Mucosa of gallbladder (tissue), 1 donor: ENCODE data around the gene KBTBD12. TPM values are rescaled to one million over a fixed set of nuclear protein-coding genes. Genes with fewer than 3 reads are reported as not detected.

Source experiments
- DNase-seq: peaks from one replicate; pipeline ENCODE4 v3.0.0-alpha.2; 2020; ENCODE audit warnings: low spot score
- total RNA-seq: library from RNA; stranded (reverse); gene quantifications from one replicate; pipeline ENCODE4 v1.2.1, GENCODE V29; 2021
- donor health status: DM: no; HTN: no; CAD: no.

The KBTBD12 gene
- total RNA-seq, 1 donor from 2014 or later: 2.1 TPM

DNA sequence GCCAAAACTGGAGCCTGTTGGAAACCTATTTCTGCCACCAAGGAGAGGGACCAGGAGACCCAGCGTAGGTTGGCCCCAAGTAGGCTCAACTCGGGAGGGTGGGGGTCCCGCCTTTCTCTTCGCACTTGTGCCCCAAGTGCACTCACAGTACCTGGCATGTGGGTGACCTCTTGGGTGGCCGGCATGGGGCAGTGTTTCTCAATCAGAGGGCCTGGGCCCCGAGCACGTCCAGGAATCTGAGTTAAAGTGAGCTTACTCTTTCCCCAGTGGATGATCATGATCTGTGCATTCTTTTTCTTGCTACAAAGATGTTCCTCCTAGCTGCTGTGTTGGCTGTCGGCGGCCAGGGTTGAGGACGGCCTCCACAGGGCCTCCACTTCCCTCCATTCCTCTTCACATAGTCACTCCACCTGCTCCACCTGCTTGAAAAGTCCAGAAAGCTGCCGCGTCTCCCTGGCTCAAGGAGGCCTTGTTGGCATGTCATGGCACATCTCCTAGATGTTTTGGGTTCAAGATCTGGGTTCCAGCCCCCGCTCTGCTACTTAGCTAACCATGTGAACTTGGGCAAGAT, 70.7 kb downstream of the KBTBD12 start:
- peak; percentile 3 for DNase-seq

DNA sequence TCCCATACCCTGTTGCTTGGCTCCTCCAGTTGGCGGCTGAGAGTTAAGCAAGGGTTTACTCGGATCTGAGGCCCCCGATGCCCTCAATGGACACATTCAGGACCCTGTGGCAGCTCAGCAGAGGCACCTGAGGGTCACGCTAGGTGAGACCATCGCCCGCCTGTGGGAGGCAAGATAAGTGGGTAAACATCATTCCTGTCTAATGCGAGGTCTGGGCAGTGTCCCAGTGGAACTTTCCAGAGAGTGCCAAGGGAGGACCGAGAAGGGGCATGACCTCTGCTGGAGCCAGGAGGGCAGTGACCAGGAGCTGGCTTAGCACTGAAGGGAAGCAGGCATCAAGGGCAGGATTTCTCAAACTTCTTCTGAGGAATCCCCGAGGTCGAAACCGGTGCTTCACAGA, 71.8 kb downstream of the KBTBD12 start:
- DNase-seq: peak; percentile 6

DNA sequence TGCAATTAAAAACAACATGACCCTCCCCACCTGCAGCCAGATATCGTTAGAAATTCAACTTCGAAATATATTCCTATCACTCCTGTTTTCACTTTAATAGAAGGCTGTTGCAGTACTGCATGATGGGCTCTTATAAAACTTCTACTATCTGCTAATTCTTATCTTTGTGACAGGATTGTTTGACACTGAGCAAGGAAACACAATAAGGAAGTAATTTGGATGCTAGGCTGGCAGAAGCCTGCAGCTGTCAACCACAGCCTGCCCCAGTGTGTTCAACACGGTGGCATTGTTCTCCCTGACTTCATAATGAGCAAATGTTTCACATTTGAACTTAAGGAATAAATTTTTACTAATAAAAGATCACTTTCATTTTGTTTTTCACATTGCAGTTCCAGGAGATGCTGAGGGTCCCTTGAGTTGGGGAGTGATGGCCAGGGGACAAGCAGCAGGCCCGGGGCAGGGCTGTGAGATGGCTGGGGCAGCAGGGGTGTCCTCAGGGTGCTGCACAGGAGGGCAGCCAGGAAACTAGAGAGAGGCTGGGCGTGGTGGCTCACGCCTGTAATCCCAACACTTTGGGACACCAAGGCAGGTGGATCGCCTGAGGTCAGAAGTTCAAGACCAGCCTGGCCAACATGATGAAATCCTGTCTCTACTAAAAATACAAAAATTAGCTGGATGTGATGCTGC, 72.4 kb downstream of the KBTBD12 start:
- DNase-seq: no peak

DNA sequence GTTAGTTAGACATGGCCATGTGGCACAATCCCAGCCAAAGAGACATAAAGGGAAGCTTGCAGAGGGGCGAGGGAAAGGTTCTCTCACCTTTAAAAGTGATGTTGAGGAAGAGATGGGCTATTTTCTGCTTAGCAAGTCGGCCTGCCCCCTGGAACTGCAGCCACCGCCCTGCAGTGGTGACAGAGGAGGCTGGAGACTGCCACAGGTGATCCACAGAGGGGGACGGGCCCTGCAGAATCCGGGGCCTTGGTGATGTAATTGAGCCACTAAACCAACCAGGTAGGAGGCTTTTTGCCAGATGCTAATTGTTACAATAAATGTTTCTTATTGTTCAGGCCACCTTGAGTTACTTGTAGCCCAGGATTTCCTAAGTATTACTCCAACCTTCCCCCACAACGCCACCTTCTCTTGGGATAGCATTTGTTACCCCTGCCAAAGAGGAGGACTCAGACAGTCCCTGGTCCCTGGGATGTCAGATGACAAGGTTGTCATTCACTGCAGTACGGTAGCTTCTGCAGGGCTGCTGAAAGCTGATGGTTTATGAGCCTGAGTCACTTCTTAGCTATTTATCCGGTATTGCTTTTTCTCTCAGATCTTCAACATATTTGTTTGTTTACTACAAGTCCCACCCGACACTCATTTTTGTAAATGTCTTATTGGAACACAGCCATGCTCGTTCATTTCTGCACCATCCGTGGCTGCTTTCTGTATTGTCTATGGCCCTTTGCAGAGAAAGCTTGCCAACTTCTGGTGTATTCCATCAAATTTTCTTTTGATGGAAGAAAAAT, 73.9 kb downstream of the KBTBD12 start:
- DNase-seq: no peak

DNA sequence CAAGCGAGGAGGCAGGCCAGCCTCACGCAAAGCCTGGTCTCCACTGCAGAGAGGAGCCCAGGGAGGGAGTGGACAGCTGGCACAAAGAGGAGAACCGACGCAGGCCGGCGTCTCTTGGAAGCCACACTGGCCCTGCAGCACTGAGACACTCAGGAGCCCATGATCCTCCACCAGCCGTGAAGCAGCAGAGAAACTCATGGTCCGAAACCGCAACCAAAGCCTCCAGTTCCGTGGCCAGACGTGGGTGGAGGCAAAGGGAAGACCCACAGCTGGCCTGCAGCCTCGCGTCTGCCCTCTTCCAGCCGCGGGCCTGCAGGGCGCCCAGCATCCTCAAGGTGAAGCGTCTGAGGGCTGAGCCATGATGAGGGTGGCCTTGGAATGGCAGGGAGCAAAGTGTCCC, 75.0 kb downstream of the KBTBD12 start:
- no peak for DNase-seq

DNA sequence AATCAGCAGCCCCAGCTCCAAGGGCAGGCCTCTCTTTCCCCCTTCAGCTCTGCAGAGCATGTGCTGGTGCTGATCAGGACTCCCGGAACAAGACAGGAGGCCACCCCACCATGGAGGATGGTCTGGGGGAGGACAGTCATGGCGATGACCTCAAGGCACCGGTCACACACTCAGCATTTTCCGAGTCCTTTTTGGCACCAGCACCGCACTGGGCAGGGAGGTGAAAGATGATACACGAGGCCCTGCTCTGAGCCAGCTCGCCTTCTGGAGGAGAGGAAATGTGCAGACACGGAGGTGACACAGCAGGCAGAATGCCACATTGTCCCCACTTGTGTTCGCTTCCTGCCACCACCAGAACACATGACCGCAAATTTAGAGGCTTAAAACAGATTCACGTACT, 75.4 kb downstream of the KBTBD12 start:
- DNase-seq: no peak

DNA sequence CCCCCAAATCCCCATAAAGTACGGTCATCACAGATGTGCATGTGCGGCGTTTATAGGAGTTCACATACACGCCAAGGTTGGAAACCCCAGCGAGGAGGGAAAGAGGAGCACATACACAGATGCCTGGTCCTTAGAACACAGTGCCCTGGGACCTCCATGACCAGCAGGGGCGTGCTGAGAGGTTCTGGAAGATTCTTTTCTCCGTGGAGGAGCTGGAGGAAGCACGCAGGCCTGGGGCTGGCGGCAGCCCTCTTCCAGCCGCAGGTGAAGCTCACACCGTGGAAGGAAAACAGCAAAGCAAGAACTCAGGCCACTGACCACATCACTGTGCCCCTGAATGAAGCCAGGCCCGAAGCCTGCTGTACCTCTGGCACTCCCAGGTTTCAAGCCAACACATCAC, 76.2 kb downstream of the KBTBD12 start:
- no peak for DNase-seq

DNA sequence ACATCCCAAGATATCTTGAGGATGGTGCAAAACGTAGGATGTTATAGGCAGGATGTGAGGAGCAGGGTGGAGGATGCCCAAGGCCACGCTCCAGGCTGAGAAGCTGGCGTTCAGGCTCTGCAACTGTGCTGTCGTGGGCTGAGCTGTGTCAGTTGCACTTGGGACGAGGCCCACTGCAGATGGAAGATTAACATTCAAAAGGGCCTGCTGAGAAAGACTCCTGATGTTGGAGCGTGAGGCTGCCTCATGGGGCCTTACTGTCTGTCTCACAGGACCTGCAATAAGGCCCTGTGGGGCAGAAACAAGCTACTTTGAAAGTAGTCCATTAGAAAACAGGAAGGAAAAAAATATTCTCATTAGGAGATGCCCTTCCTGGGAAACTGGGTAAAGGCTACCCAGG, 76.6 kb downstream of the KBTBD12 start:
- no peak for DNase-seq

DNA sequence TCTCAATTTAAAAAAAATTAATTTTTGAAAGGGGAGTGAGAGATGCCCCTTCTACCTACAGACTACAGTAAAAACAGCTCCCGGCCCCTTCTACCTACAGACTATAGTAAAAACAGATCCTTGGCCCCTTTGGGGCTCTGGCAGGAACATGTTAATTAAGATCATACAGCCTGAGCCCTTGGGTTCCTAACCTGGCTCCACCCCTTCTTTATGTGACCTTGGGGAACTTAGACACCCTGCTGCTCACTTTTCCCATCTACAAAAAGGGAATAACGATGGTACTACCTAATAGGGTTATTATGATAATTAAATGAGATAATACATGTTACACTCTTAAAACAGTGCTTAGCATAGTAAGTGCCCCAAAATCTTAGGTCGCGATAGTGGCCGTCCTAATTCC, 77.1 kb downstream of the KBTBD12 start:
- DNase-seq: no peak

DNA sequence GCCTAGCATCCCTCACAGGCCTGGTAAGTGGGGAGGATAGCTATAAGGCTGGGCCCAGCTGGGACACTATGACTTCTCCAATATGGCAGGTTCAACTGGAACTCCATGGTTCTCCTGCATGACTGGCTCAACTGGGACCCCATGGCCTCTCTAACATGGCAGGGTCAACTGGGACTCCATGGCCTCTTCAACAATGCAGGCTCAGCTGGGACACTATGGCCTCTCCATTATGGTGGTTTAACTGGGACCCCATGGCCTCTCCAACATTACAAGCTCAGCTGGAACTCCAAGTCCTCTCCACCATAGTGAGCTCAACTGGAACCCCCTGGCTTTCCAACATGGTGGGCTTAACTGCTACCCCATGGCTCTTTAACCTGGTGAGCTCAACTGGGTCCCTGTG, 79.0 kb downstream of the KBTBD12 start:
- no peak for DNase-seq

DNA sequence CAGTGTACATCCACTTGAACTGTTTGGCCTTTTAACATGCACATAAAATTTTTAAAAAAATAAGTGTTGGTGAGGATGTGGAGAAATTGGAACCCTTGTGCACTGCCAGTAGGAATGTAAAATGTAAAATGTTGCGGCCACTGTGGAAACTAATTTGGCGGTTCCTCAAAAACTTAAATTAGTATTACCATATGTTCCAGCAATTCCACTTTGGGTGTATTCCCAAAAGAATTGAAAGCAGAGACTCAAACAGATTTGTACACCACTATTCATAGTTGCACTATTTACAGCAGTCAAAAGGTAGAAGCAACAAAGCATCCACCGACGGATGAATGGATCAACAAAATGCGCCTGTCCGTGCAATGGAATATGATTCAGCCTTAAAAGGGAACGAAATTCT, 82.0 kb downstream of the KBTBD12 start:
- no peak for DNase-seq

DNA sequence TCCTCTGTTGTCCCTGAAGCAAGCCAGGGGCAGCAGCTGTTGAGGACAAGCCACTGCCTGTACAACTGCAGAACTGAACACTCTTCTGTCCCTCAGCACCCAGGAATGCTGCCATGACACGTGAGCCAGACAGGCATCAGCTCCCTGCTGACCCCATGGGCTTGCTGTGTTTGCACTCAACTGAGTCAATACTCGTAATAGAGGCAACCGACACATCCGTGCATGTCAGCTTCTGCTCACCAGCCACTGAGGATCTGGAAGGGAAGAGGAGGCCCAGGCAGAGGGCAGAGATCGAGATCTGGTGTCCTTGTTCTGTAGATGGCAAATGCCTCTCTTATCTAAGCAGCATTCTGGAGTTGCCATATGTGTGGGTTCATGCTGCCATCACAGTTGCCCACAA, 82.9 kb downstream of the KBTBD12 start:
- no peak for DNase-seq

DNA sequence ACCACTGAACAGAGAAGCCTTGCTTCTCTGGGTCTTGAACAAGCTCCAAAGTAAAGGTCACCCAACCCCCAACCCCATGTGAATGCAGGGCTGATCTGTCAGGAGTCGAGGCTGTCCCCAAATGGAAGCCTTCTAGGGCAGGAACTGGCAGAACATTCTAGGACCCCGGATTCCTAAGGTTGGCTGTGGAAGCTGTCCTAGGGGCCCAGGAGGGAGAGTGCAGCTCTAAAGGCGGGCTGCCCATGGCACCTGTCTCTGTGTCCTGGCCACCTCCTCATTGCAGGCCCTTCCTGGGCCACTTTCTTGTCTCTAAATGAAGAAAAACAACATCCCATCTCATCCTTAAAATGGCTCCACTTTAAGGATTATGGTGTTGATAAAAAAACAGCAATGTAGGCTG, 83.6 kb downstream of the KBTBD12 start:
- DNase-seq: no peak

DNA sequence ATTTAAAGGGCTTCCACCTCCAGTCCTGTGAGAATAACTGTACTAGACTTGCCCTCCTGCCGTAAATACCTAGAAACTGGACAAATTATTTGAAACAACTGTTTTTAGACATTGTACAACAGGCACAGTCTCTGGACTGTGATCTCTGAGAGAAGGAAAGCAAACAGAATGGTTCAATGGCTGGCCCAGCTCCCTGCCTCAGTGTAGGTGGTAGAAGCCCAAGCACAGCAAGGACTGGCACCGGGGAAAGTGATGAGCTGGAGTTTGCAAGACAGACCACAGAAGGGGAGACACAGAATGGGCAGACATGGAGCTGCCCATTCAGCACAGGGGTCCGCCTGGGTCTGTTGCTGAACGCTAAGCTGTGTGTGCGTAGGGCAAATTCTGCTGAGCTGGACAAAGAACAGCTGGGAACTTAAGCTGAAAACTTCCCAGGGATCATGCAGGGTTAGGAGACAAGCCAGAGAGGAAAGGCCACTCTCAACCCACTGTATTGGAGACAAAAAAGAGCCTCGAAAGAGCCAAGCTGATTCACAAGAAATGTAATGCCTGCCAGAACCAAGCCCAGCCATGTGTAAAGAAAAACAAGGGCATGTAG, 84.6 kb downstream of the KBTBD12 start:
- no peak for DNase-seq

DNA sequence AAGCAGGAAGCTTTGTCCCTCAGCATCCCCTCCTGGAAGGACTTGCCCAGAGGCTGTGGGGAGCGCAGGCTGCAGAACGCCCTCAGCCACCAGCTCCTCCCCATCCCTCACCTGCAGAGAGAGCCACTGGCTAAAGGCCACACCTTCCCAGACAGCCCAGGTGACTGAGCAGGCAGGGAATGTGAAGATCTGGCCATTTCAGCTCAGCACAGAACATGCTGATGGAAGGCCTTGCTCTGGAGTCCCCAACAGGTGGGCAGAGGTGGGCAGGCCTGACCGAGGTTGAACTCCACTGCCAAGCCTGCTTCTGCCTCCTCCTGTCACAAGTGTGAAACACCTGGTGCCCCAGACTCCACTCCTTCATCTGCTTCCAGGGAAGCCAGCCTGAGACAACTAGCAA, 86.5 kb downstream of the KBTBD12 start:
- no peak for DNase-seq

DNA sequence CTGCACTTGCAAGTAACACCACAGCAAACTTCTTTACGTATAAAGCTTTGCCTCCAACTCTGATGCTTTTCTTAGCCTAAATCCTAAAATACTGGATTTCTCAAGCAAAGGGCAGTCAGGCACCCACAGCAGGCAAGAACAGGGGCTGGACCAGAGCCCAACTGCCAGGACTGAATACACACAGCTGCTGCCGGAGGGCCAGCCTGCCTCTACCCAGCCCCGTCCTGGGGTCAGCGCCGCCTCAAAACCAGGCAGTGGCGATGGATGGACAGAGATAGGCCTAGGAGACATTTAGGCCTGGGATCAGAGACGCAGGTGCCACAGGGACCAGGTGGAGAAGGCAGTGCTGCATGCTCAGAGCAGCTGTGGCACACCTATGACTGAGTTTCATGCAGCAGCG, 89.6 kb downstream of the KBTBD12 start:
- no peak for DNase-seq

DNA sequence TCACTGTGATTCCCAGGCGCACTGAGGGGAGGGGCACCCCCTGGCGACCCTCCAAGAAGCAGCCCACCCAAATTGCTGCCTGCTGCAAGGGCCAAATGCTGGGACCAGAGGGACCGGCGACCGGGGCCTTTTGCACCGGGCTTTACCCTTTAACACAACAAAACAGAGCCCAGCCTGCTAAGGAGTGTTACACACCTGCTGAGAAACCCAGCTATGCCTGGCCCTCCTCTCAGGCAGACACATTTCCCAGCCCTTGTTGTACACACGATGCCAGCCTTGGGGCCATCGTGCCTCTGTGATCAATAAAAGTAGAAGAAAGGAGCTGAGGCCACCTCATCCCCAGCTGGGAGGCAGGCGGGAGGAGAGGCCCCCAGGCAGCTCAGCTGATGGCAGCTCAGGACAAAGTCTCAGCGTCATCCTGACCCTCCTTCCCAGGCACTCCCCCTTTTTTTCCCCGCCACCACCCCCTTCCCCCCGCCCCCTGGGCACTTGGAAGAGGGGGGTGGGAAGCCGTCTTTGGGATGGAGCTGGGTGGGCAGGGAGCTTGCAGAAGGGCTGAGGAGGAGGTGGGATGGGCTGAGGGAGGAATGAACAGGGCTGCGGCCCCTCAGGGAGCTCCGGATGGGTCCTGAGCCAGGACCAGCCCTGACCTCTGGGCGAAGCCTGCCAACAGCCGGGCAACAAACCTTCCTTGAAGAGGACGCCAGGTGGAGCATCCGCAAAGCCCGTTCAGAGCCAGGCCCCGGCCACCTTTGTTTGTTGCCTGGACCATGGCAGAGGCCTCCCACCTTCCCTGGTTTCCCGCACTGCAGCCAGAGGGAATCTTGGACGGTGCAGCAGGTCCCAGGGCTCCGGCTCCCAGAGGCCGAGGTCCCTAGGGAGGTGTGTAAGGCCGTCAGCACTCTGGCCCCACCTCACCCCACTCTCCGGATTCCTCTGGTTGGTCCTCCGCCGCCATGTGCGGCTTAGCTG, 91.3 kb downstream of the KBTBD12 start:
- no peak for DNase-seq

DNA sequence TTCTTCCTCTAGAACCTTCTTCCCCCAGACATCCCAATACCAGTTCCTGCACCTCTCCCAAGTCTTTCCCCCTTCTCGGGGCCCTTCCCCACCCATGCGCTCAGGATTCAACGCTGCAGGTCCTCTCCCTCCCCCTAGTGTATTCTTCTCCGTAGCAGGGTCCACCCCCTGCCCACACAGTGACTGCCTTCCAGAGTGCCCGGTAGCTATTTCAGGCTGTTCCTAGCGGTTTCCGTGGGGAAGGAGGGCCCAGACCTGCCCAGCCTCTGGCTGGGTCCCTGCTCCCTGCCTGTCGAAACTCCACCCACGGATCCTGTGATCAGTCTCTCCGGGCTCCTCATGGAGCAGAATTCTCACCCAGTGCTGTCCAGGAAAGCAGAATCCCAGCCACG, 92.0 kb downstream of the KBTBD12 start:
- no peak for DNase-seq

DNA sequence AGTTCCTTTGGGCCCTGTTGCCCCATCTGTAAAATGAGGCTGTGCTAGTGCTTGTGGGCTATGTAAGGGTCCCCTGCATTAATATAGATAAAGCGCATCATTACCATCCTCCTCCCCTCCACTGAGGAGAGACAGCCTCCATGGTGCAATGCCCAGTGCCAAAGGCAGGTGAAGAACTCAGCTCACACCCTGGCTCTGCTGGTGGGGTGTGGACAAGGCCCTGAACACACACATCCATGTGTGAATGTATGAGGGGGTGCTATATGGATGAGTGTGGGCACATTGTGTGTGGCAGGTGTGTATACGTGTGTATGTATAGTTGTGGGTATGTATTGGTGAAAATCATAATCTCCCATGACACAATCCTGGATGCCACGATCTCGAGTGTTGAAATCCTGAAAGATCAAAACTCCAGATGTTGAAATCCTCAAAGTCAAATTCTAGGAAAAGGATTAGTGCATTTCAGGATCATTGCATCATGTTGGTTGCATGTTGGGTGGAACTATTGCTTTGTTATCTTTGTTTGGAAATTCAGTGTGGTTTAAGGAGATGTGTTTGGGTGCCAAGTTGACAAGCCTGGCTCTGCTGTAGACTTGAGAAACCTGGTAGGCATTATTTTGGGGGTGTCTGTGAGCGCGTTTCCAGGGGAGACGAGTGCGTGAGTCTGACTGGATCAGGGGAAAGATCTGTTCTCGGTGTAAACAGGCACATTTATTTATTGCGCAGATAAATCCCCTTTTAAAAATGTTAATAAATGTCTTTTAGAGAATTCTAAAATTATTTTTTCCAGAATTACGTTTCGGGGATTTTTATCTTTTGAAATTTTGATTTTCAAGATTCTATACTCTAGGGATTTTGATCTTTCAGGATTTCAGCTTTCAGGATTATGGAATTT, 95.2 kb downstream of the KBTBD12 start:
- no peak for DNase-seq

DNA sequence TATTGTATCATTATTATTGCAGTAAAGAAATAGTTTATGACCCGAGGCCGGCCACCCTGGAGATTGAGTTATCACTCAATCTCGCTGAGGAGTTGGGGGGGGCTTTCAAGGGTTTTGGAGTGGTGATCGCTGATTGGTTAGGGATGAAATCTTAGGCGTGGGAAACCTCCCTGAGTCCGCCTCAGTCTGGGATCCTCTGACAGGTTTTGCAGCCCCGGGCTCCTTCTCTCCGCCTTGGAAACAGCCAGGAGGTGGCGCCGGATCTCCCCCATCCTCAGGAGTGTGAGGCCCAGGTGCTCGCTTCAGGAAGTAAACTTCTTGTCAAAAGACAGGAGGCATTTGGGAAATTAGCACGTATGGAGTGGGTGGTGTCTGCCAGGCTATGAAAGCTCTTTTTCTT, 96.1 kb downstream of the KBTBD12 start:
- DNase-seq: peak; percentile 31

DNA sequence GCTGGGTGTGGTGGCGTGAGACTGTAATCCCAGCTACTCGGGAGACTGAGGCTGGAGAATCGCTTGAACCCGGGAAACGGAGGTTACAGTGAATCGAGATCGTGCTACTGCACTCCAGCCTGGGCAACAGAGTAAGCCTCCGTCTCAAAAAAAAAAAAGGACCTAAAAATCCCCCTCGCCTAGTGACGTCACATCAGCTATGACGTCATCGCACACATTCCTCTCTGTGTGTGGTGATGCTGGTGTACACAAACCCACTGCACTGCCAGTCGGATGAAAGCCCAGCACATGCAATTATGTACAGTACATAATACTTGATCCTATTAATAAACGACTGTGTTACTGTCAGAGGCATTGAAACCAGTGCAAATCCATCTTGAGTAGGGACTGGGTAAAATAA, 97.0 kb downstream of the KBTBD12 start:
- no peak for DNase-seq
